Measurements from ENCODE around the gene LRRC37A3.
A peak's percentile ranks its signal among the peaks of the same experiment; 100 is the strongest.
"Not testable (repeated sequence)": the region's sequence is repeated elsewhere in the genome, so short reads cannot be mapped to it uniquely, and the experiment has no call there.

LRRC37A3 gene

GRCh38 chr17:64919289-64920025 lies at the start of gene LRRC37A3:
TSS of gene LRRC37A3 (minus strand) at chr17:64919478. CDS start at chr17:64897257, 22,221 bp downstream.
- peak; percentile 76 for DNase-seq

DNA sequence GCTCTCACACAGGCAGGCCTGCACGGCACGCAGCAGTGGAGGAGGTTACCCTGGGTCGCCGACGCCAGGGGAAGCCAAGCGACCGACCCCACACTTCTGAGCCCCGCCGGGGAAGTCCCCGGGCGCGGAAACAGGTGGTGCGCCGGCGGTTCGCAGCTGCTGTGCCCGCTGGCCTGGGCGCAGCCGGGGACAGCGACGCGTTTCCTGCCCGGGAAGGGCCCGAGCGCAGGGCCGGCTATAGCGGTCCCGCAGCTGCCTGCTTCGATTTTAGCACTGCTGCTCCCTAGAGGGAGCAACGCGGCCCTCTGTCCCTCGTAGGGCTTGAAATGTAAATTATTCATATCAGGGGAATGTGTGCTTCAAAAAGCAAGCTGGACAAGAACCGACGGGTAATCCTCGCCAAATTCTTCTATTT lies 46.6 kb upstream of the LRRC37A3 start:
- DNase-seq, result not testable (repeated sequence)

DNA sequence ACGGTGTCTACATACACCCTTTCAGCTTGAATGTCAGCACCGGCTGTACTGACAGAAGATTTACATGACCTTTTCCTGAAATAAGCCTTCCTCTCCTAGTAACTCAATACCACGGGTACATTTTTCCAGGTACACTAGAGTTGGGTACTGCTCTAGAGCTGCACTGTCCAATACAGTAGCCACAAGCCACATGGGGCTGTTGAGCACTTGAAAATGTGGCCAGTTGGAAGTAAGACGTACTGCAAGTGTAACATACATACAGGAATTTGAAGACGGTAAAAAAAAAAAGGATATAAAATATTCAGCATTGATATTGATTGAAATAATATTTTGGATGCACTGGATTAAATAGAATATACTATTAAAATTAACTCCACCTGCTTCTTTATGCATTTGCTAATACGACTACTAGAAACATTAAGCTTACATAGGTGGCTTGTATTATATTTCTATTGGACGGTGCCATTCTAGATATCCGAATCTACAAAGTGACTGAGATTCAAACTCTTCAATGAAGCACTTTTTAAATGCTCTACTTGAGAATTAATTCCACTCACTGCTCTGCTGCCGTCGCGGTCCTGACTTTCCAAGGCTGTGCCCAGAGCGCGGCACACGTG lies 46.1 kb upstream of the LRRC37A3 start:
- DNase-seq, result not testable (repeated sequence)

DNA sequence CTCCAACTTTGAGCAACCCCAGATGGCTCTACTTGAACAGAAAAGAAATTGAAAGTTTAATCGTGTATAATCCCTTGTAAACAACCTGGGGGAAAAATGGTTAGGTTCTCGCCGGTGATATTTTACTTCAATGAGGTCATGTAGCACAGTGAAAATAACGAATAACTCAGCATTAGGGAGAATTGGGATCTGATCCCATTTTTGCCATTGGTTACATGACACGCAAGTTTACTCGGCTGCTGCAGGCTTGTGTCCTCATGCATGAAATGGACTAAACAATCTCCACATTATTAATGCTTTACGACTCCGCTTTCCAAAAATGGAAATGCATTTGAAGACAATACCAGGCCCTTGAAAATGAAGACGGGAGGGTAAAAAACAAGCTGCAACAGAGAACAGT lies 45.5 kb upstream of the LRRC37A3 start:
- DNase-seq, result no peak

DNA sequence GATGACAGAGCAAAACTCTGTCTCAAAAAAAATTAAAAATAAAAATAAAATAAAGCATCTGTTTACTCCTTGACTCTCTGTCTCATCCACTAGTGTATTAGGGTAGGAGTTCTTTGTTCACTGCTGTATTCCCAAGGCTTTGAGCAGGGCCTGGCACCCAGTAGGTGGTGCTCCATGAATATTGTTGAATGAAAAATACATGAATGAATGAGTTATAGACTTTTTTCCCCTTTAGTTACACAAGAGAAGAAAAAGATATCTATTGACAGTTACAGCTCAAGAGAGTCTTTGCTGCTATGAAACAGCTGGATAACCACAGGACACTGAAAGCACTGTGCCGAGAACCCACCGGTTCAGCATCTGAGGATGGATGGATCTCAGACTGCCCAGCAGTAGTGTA lies 44.5 kb upstream of the LRRC37A3 start:
- DNase-seq, result not testable (repeated sequence)

DNA sequence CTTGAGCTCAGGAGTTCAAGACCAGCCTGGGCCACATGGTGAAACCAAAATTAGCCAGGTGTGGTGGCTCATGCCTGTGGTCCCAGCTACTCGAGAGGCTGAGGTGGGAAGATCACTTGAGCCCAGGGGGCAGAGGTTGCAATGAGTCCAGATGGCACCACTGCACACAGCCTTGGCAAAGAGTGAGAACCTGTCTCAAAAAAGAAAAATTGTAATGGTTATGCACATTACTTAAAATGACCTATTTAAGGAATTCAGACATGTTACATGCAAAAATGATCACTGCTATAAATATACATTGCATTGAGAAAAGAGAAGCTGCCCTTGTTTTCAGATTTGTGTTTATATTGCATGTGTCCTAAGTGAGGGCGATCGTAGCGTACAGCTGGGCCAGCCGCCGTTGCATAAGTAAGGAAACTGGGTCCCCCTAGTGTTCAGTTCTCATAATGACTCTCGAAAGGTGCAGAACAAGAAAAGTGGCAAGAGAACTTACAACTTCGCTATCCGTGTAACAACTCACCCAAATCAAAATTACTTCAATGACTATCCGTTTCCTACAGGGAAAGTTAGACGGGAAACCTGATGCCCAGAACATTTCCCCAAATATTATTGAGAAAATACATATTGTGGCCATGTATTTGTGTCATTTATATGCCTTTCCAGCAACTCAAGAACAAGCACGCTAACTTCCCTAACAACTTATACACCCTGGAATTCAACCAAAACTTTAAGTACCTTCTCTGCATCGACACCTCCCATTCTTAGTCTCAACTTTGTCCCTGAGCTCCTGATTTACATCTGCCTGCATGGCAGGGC lies 42.5 kb upstream of the LRRC37A3 start:
- peak; percentile 19 for DNase-seq

GRCh38 chr17:64951877-64952276 lies 32.6 kb upstream of the LRRC37A3 start:
- DNase-seq, result no peak

DNA sequence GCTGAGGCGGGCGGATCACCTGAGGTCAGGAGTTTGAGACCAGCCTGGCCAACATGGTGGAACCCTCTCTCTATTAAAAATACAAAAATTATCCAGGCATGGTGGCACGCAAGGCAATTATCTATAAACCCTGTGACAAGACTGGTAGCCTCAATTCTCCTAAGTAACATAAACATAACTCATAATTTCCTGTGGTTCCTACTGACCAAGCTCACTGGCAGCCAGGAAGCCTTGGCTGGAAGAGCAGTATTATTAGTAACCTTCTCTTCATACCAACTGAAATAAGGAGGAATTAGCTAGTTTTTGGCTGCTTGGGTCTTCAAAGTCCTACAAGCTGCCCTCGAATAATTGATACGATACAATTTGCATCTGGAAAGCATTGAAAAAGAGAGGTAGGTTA lies 31.6 kb upstream of the LRRC37A3 start:
- no peak for DNase-seq

DNA sequence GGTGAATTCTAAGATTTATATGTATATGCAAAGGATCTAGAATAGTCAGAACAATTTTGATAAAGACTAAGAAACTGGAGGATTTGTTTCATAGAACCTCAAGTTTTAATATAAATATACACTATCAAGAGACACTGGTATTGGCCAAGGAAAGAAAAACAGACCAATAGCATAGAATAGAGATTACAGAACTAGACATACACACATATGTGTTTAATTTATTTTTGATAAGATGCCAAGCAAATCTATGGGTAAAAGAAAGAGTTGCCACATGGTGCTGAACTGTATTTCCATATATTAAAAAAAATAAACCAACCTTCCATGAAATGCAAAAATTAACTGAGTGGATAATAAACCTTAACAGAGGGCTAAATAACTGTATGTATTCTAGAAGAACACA lies 27.9 kb upstream of the LRRC37A3 start:
- no peak for DNase-seq

- no peak for DNase-seq
Measured at GRCh38 chr17:64941761-64942160, 22.5 kb upstream of the LRRC37A3 start.

DNA sequence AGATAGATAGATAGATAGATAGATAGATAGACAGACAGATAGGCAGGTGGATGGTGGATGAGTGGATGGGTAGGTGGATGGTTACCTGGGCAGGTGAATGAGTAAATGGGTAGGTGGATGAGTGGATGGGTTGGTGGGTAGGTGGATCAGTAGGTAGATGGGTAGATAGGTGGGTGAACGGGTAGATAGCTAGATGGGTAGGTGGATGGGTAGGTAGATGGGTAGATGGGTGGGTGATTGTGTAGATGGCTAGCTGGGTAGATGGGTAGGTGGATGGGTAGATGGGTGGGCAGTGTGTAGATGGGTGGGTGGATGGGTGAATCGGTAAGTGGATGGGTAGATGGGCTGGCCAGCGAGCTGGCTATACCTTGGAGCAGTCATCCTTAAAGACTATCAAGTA lies 21.8 kb upstream of the LRRC37A3 start:
- no peak for DNase-seq

- no peak for DNase-seq
Measured at GRCh38 chr17:64940055-64940454, 20.8 kb upstream of the LRRC37A3 start.

GRCh38 chr17:64938925-64939474 lies 19.7 kb upstream of the LRRC37A3 start:
- DNase-seq, result no peak

- no peak for DNase-seq
Measured at GRCh38 chr17:64938290-64938689, 19.0 kb upstream of the LRRC37A3 start.

GRCh38 chr17:64936117-64936516 lies 16.8 kb upstream of the LRRC37A3 start:
- DNase-seq, result no peak

GRCh38 chr17:64934284-64934778 lies 15.1 kb upstream of the LRRC37A3 start:
- not testable (repeated sequence) for DNase-seq

GRCh38 chr17:64932850-64933249 lies 13.6 kb upstream of the LRRC37A3 start:
- not testable (repeated sequence) for DNase-seq

- not testable (repeated sequence) for DNase-seq
Measured at GRCh38 chr17:64930374-64930773, 11.1 kb upstream of the LRRC37A3 start.

- not testable (repeated sequence) for DNase-seq
Measured at GRCh38 chr17:64929419-64930209, 10.3 kb upstream of the LRRC37A3 start.

- not testable (repeated sequence) for DNase-seq
Measured at GRCh38 chr17:64928701-64929100, 9.4 kb upstream of the LRRC37A3 start.

DNA sequence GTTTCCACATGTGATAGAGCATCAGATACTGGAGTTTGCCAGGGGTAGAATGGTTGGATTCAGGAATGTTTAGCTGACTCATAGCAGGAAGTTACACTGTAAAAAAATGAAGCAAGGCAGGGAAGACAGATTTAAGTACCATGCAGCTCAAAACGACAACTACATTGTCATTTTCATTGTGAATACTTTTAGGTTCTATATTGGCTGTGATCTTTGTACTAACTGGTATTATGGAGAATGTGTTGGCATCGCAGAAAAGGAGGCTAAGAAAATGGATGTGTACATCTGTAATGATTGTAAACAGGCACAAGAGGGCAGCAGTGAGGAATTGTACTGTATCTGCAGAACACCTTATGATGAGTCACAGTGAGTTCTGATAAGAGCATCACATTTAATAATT lies 8.2 kb upstream of the LRRC37A3 start:
- not testable (repeated sequence) for DNase-seq

DNA sequence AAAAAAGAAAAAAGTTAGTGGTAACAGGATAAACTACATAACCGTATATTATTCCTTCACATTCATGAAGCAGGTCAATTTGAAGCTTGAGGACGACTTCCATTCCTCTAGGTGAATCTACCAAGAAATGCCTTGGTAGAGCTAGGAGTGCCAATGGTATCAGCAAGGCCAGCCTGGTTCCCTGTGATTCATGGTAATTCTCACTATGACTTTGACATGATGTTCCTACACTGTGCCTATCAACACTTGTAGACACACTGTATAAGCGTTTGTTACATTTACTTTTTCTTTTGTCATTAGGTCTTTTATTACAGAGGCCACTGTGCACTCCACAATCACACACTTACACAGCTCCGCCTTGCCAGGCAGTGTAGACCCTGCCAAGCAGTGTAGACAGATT lies 7.2 kb upstream of the LRRC37A3 start:
- DNase-seq, result not testable (repeated sequence)
